Hippocampal formation (tissue), 2 donors: ENCODE data around the gene LTB4R2.
A peak's percentile ranks its signal among the peaks of the same experiment; 100 is the strongest.
"Not testable (repeated sequence)": the region's sequence is repeated elsewhere in the genome, so short reads cannot be mapped to it uniquely, and the experiment has no call there.

Experiments
- DNase-seq, 2 donors: peaks; one replicate each; lab custom pipeline; 2025; lab: John Stamatoyannopoulos, UW

Gene LTB4R2

GRCh38 chr14:24321212-24321975 lies 11.5 kb downstream of the LTB4R2 start:
- DNase-seq: no peak

- DNase-seq: no peak
Observed at GRCh38 chr14:24322672-24323071, 12.7 kb downstream of the LTB4R2 start.

GRCh38 chr14:24323341-24323740 lies 13.4 kb downstream of the LTB4R2 start:
- no peak for DNase-seq

- DNase-seq: no peak
Observed at GRCh38 chr14:24324024-24324423, 14.1 kb downstream of the LTB4R2 start.

DNA sequence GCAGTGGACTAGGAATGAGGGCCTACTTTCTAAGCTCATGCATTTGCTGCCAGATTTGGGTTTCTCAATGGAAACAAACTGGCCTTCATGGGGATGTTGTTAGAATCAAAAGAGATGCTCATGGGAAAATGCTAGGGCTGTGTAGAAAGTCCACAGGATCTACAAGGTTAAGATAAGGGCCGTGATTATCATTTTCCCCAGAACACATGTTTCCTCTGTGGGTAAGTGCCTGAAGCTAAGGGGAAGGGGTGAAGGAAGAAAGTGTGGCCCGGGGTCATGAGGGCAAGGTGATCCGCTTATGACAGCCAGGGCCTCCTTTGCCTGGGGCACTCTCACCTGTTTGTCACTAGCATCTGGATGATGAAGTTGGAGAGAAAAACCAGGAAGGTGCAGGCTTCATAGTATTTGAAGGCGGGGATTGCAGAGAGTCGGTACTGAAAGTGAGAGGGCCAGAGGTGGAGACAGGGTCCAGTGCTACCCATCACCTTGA lies 15.1 kb downstream of the LTB4R2 start:
- no peak for DNase-seq

GRCh38 chr14:24325963-24326362 lies 16.0 kb downstream of the LTB4R2 start:
- DNase-seq: no peak

DNA sequence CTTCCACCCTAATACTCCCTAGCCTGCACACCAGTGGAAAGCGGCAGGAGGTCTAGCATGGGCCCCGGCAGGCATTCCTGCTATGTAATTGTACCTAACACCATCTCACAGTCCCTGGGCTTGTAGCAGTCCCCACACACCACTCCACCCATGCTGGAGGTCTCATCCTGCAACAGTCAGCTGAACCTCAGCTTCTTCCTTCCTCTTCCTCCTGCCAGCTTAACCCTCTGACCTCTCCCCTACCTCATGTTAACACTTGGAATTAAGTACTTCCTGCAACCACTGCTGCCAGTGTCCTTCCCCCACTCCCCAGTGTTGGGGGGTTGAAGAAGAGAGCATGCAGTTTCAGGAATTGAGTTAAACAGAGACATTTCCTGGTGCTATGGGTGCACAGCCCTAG lies 17.4 kb downstream of the LTB4R2 start:
- no peak for DNase-seq

DNA sequence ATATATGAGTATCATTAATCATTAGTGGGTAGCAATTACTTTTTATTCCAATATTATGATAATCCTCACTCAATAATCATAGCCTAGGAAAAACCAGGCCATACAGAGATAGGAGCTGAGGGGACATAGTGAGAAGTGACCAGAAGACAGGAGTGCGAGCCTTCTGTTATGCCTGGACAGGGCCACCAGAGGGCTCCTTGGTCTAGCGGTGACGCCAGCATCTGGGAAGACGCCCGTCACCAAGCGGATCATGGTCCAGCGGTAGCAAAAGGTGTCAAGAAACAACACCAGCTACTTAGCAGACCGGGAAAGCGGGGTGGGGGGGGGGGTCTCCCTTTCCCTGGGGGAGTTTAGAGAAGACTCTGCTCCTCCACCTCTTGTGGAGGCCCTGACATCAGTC lies 18.0 kb downstream of the LTB4R2 start:
- DNase-seq: not testable (repeated sequence)

GRCh38 chr14:24329073-24329663 lies 19.2 kb downstream of the LTB4R2 start:
- DNase-seq: no peak

DNA sequence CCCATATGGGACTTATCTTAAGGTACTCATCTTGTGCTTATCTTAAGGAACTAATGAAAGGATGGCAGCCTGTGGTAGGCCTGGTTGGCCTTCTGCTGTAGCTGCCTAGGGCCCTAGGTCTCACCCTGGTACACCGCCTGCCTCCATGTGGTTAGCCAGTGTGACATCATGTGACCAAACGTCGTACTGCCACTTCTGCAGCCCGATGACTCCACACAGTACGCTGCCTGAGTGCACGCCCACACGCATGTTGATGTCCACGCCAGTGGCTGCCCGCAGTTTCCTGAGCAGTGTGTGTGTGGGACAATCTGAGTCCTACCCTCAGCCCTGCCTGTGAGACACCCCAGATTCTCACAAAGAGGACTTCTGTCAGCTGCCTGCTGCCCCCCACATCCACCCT lies 19.8 kb downstream of the LTB4R2 start:
- no peak for DNase-seq

GRCh38 chr14:24330973-24331674 lies 21.2 kb downstream of the LTB4R2 start:
- no peak for DNase-seq

GRCh38 chr14:24331731-24332267 lies 21.9 kb downstream of the LTB4R2 start:
- DNase-seq: no peak

DNA sequence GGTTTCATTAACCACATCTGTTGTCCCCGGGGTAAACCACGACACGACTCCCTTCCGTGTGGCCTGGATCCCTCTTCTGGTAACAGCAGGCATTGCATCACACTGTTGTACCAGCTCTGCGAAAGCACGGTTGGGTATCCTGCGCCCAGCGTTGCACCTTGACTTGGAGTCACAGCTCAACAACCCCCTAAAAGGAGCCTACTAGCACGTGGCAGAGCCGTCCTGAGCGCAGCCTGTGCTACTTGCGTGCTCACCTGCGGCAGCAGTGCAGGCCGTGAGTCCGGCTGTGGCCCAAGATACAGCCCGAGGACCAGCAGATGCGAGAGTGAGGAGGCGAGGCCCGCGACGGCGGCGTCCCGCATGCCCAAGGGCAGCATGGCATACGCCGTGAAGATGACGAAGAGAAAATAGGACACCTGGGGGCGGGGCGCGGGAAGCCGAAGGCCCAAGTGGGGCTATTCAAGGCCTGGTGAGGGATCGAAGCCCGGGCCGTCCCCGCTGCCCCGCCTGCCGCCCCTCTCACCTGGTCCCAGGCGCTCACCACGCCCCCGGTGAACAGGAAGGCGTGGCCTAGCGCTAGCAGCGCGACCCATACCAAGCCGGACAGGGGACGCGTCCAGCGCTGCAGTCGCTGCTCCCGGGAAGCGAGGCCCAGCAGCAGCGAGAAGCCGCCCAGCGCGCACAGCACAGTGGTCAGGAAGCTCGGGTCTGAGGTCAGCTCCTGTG lies 22.5 kb downstream of the LTB4R2 start:
- DNase-seq: peak; percentile 32 to 47

DNA sequence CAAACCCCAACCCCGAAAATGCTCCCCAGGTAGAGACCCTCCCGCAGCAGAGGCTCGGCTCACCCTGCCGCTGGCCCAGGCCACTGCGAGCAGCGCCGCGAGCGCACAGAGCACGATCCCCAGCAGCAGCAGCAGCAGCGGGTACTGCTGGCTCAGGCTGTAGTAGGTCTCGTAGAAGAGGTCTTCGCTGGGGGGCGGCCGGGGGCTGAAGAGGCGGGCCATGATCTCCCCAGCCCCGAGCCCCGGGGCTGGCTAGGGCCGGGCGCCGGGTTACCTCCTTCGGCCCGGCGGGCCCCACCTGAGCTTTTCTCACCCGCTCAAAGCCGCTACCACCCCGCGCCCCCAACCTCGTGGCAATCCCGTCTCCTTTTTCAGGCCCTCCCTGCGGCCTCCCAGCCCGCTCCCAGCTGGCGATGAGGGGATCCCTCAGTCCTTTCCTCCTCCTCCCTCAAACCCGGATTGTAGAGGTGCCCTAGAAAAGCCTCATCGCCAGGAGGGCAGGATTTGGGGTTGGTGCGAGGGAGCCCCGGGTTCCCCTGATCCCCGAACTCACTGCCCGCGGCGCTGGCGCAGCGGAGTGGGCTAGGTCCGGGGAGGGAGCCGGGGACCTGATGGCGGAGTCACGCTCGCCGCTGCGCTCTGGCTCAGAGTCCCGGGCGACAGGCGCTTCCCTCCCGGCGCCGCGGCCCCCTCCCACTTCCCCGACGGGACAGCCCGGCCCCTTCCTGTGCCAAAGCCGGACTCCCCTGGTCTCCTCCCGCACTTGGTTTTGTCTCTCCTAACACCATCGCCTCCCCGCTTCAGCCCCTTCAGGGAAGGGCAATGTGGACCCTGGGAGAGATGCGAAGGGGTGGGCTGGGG lies 24.7 kb downstream of the LTB4R2 start, which contains the start of gene ADCY4:
Gene ADCY4, minus strand, starts transcription at position 641 of the 861 bp plus-strand sequence. Its CDS starts 419 bp downstream, at position 222.
- no peak for DNase-seq

DNA sequence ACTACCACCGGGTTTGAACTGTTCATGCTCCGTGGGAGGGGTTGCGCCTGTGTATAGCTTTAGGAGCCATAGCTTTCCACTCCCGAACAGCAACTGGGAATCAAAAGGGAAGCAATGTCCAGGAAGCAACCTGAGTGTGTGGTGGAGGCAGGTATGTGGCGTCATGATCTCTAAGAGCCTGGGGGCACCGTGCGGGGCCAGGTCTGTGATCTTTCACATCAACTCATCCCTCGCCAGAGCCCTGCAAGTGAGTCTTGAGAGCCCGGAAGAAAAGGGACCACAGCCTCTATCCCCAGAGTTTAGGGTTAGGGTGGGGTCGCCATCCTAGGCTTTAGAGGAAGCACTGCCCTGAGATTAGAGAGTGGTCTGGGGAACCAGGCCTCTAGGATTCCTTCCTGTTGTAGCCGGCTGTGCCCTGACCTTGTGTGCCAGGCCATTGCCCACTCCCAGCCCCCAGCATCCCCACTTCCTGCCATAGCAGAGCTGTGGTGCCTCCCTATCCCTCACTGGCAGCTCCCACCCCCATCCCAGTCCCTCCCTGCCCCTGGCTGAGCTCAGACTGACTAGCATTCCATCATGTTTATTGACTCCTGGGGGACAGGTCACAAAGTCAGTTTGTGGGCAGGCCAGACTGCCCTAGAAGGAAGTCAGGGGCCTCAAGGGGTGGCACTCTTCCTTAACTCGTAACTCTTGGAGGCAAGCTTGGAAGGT lies 25.7 kb downstream of the LTB4R2 start:
- DNase-seq: no peak

- DNase-seq: no peak
Observed at GRCh38 chr14:24337144-24337823, 27.3 kb downstream of the LTB4R2 start.

- no peak for DNase-seq
Observed at GRCh38 chr14:24337824-24338175, 27.9 kb downstream of the LTB4R2 start.

DNA sequence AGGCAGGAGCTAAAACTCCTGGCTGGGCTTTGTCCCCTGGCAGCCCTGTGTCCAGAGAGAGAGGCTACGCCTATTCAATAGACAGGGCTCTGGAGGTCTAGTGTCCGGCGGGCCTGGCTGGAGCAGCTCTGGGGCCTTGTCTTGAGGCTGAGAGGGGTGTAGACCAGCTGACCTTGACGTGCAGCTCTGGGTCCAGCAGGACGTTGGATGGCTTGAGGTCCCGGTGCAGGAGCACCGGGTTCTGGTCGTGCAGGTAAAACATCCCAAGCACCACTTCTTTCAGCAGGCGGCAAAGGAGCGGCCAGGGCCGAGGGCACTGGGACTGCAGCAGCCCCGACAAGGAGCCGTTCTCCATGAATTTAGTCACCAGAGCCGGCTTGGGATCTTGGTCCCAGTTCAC lies 28.9 kb downstream of the LTB4R2 start:
- no peak for DNase-seq

- no peak for DNase-seq
Observed at GRCh38 chr14:24339284-24340151, 29.6 kb downstream of the LTB4R2 start, which contains the start of gene RIPK3. Gene RIPK3 (minus strand): TSS chr14:24339991. CDS start chr14:24339826, 165 bp downstream.
